K562 (cell line): Measurements from ENCODE around the gene GABRD. TPM values are rescaled to one million over a fixed set of nuclear protein-coding genes. Genes with fewer than 3 reads are reported as not detected.

ENCODE experiments used
- ATAC-seq: fragments of 200-7000 bp; cut with Tn5 transposase; 3 replicates; pipeline ENCODE4 v1.9.1; 2020; ENCODE audit warnings: moderate library complexity
- BruUV-seq: library from RNA; stranded (reverse); fragments of 400-500 nt; replicated peaks from 2 replicates; lab custom pipeline; 2021; lab: Mats Ljungman, UMichigan
- CTCF ChIA-PET: fragments of 300-600 bp; formaldehyde crosslinking; extraction: SDS; loops from one replicate; lab custom pipeline; 2021; ENCODE audit warnings: low intra/inter-chr PET ratio; lab: Yijun Ruan, JAX
- POLR2A ChIA-PET: fragments of 300-600, 350-650 bp; sonication (Branson Sonifier 250); formaldehyde crosslinking; extraction: SDS; loops from one replicate; lab custom pipeline; 2021; ENCODE audit warnings: antibody characterized with exemption, inconsistent platforms; lab: Yijun Ruan, JAX
- DNase-seq, 4 experiments: peaks; one replicate each; pipeline versions ENCODE4 v3.0.0 to v3.0.0-alpha.2; 2011 to 2018; ENCODE audit warnings: low spot score in 3 of 4, mixed read lengths in 3 of 4; ENCODE audit errors: extremely low read depth in 1 of 4
- FAIRE-seq: peaks from 2 replicates; lab custom pipeline; 2011; peaks lifted over from hg19 to GRCh38; lab: Jason Lieb, UNC
- H2AFZ ChIP-seq: 2 replicates; pipeline ENCODE4 v1.6.0; 2011; ENCODE audit warnings: low read depth, low read length, control low read depth, inconsistent platforms
- H3K27ac ChIP-seq: fragments of 200-600 bp; 3 replicates; pipeline ENCODE4 v1.8.0; 2011; ENCODE audit warnings: low read depth, mild to moderate bottlenecking, control low read depth, inconsistent platforms, low read length, moderate library complexity, mixed read lengths; ENCODE audit errors: extremely low read depth
- H3K27me3 ChIP-seq, 2 experiments: fragments of 300-600 bp in 1 of 2; 2 replicates in 1 of 2; 3 replicates in 1 of 2; pipeline versions ENCODE4 v1.6.0 to v1.8.0; 2011; ENCODE audit warnings: inconsistent platforms in 2 of 2, low read length in 2 of 2, mild to moderate bottlenecking in 1 of 2, mixed read lengths in 1 of 2, moderate library complexity in 1 of 2; ENCODE audit not compliant: control insufficient read depth in 2 of 2, insufficient read depth in 2 of 2
- H3K36me3 ChIP-seq: fragments of 300-600 bp; 3 replicates; pipeline ENCODE4 v1.8.0; 2011; ENCODE audit warnings: mild to moderate bottlenecking, low read length, inconsistent platforms; ENCODE audit not compliant: control insufficient read depth, insufficient read depth
- H3K4me1 ChIP-seq, 2 experiments: fragments of 200-600 bp in 1 of 2; replicated peaks in 1 of 2; 2 replicates in 1 of 2; 3 replicates in 1 of 2; pipeline versions ENCODE4 v1.5.1 to v1.8.0; 2011; ENCODE audit warnings: inconsistent platforms in 2 of 2, low read length in 2 of 2, mild to moderate bottlenecking in 1 of 2, mixed read lengths in 1 of 2, moderate library complexity in 1 of 2; ENCODE audit not compliant: control insufficient read depth in 2 of 2, insufficient read depth in 2 of 2
- H3K4me2 ChIP-seq: 2 replicates; pipeline ENCODE4 v1.6.1; 2011; ENCODE audit warnings: low read length, control low read depth, inconsistent platforms, mixed read lengths; ENCODE audit not compliant: insufficient read depth
- H3K4me3 ChIP-seq: fragments of 200-600 bp; sonication (generic), shearing (Covaris generic); 2 replicates; pipeline ENCODE4 v1.5.1; 2016; ENCODE audit warnings: control low read depth, inconsistent platforms
- H3K79me2 ChIP-seq: fragments of 200-600 bp; 3 replicates; pipeline ENCODE4 v1.8.0; 2011; ENCODE audit warnings: low read length, inconsistent platforms; ENCODE audit not compliant: control insufficient read depth, insufficient read depth
- H3K9ac ChIP-seq, 2 experiments: 2 replicates each; pipeline versions ENCODE4 v1.6.0 to v1.6.1; 2011; ENCODE audit warnings: low read depth in 2 of 2, low read length in 2 of 2, control low read depth in 1 of 2, inconsistent platforms in 1 of 2, mild to moderate bottlenecking in 1 of 2, mixed read lengths in 1 of 2; ENCODE audit not compliant: insufficient read depth in 1 of 2
- H3K9me1 ChIP-seq: one replicate; pipeline ENCODE4 v1.6.0; 2011; ENCODE audit warnings: inconsistent platforms, mild to moderate bottlenecking, low read length, moderate library complexity; ENCODE audit not compliant: control insufficient read depth, insufficient read depth
- H3K9me3 ChIP-seq: replicated peaks from 2 replicates; pipeline ENCODE4 v1.5.1; 2011; ENCODE audit warnings: low read depth, low read length, inconsistent platforms; ENCODE audit not compliant: control insufficient read depth, insufficient read depth
- H4K20me1 ChIP-seq: replicated peaks from 2 replicates; pipeline ENCODE4 v1.6.1; 2011; ENCODE audit warnings: low read length, inconsistent platforms, mixed read lengths; ENCODE audit not compliant: control insufficient read depth, insufficient read depth
- CTCF ChIP-seq, 3 experiments: IDR thresholded peaks in 2 of 3; conservative IDR thresholded peaks in 1 of 3; 2 replicates each; pipeline ENCODE4 v1.5.1; 2011 to 2012; ENCODE audit warnings: low read length in 3 of 3, mild to moderate bottlenecking in 3 of 3, control low read depth in 2 of 3, improper control_type of control experiment in 1 of 3, inconsistent platforms in 1 of 3, low read depth in 1 of 3, mixed read lengths in 1 of 3, moderate library complexity in 1 of 3; ENCODE audit not compliant: insufficient read depth in 2 of 3
- GTF3C2 ChIP-seq: IDR thresholded peaks from 3 replicates; pipeline ENCODE4 v1.6.1; 2011; ENCODE audit warnings: borderline replicate concordance, mild to moderate bottlenecking, moderate library complexity; ENCODE audit not compliant: insufficient read length; ENCODE audit errors: extremely low read depth
- VEZF1 ChIP-seq: fragments of 200-800 bp; sonication (Bioruptor generic); IDR thresholded peaks from 2 replicates; pipeline ENCODE4 v1.6.1; 2017; ENCODE audit warnings: missing genetic modification characterization, missing compliant biosample characterization
- WGBS: fragments of 100-300 bp; shearing (Covaris generic); methylation state at CpG from one replicate; pipeline ENCODE4 v1.1.6; 2016; ENCODE audit warnings: low coverage, mixed read lengths; ENCODE audit not compliant: insufficient coverage; ENCODE audit errors: missing lambda C conversion rate; 5-methylcytosine and 5-hydroxymethylcytosine counted together
- in situ Hi-C: fragments of 300-500 bp; cut with MboI; formaldehyde crosslinking; loops from 4 replicates; pipeline ENCODE4 v1.15.0; 2018; ENCODE audit warnings: inconsistent platforms, mixed read lengths
- intact Hi-C: fragments of 100-400 bp; cut with micrococcal nuclease; formaldehyde crosslinking; loops from 2 replicates; pipeline ENCODE4 v1.14.2; 2022
- polyA plus RNA-seq, 8 experiments: library from polyadenylated mRNA; depleted of rRNA in 4 of 8; stranded (reverse) in 5 of 8; unstranded in 3 of 8; fragments of >200 nt; fragmentation: Nextera tagmentation in 2 of 8; fragmentation: Illumina TruSeq in 1 of 8; extraction: Ambion mirVana in 2 of 8; extraction: Trizol in 1 of 8; gene quantifications; 2 replicates each; pipeline versions ENCODE4 v1.2.1 to v1.2.3, GENCODE V29; 2011 to 2014; ENCODE audit warnings: inconsistent platforms in 1 of 8, missing spikeins in 1 of 8
- total RNA-seq, 7 experiments: library from RNA; depleted of rRNA in 6 of 7; stranded (reverse); fragments of >200 nt in 6 of 7; fragmentation: Illumina TruSeq in 2 of 7; extraction: Trizol in 2 of 7; gene quantifications; 2 replicates each; pipeline versions ENCODE4 v1.2.1 to v1.2.3, GENCODE V29; 2011 to 2021; ENCODE audit warnings: low replicate concordance in 1 of 7

GABRD gene
- total and polyA plus RNA-seq, 9 of the 15 experiments (the other 6 are each of a cell fraction or from before 2014, with no cell fraction given): 0.07 TPM; not detected in 8

- no peak for TF ChIP-seq VEZF1 (CRISPR knock-in tag)
- TF ChIP-seq, all 486 proteins: peak for 0
Observed at GRCh38 chr1:2022063-2022770, 3.1 kb downstream of the GABRD start (continued).

GRCh38 chr1:2023187-2023586, 4.0 kb downstream of the GABRD start:
- no peak overlapping the region for H2AFZ ChIP-seq
- ATAC-seq (no peak; the same call in 2 of the 3 replicates), DNase-seq (no peak), FAIRE-seq (no peak)
- intact Hi-C loops (no loop called here), in situ Hi-C loops (no loop called here)
- H3K4me3 ChIP-seq: no peak overlapping the region
- H4K20me1 ChIP-seq: peaks cover 19% of the 10 kb centered on the region; the same call in 1 of the 2 replicates
- ChIA-PET CTCF (no interaction called here), POLR2A (no interaction called here)
- no TSS peak for BruUV-seq
- no peaks in the 10 kb centered on the region for H3K79me2 ChIP-seq
- peaks cover 69 to 94% of the 10 kb centered on the region in 2 experiments for H3K27me3 ChIP-seq
- no peak overlapping the region for H3K27ac ChIP-seq
- H3K9ac ChIP-seq: no peak overlapping the region; a peak in 1 of 4 replicates
- peaks cover 0 to 31% of the 10 kb centered on the region in 2 experiments; a peak in 2 of 5 replicates for H3K4me1 ChIP-seq
- no peak for TF ChIP-seq CTCF (IDR thresholded peaks at IDR 0.05 in 2 of 3, conservative IDR thresholded peaks at IDR 0.05 in 1 of 3; ENCODE audit: insufficient read depth in 2 of 3, low read depth in 1 of 3, low read length in 3 of 3)
- TF ChIP-seq GTF3C2: no peak
- H3K4me2 ChIP-seq: no peak overlapping the region
- H3K9me1 ChIP-seq: no peaks in the 10 kb centered on the region
- H3K9me3 ChIP-seq: no peaks in the 10 kb centered on the region
- 2% methylated on average over 9 of the region's 9 CpGs for WGBS
- H3K36me3 ChIP-seq: no peaks in the 10 kb centered on the region
